MM.1S (cell line): Measurements from ENCODE around the gene NDRG4.

Experiments
- CTCF ChIP-seq: fragments of 300-600 bp; sonication (generic); IDR thresholded peaks from 2 replicates; pipeline ENCODE4 v1.5.1; 2016; ENCODE audit warnings: antibody characterized with exemption, low read length, mixed read lengths
- EZH2 ChIP-seq: fragments of 300-600 bp; sonication (generic); optimal IDR thresholded peaks from 2 replicates; pipeline ENCODE3; 2017; ENCODE audit warnings: low read depth, mild to moderate bottlenecking, antibody characterized with exemption, low read length, mixed read lengths
- EZH2phosphoT487 ChIP-seq: fragments of 300-600 bp; sonication (generic); IDR thresholded peaks from 2 replicates; pipeline ENCODE4 v1.6.1; 2018; ENCODE audit warnings: antibody characterized with exemption, low read length

- TF ChIP-seq CTCF (no peak), EZH2 (no peak), EZH2phosphoT487 (no peak)
These were observed 27.7 kb upstream of the NDRG4 start for GRCh38 chr16:58472266-58472665.
